ENCODE results near the gene TEX2.
"Not testable (repeated sequence)": the region's sequence is repeated elsewhere in the genome, so short reads cannot be mapped to it uniquely, and the experiment has no call there.

The TEX2 gene

GRCh38 chr17:64193561-64193960, 69.5 kb downstream of the TEX2 start:
- Histone ChIP-seq H3K4me3 (ENCODE audit: extremely low read depth, insufficient read depth, low read length, poor library complexity, severe bottlenecking) (no peak overlapping the region), H3K27ac (ENCODE audit: low read depth, low read length, severe bottlenecking) (no peak overlapping the region), H3K9me3 (ENCODE audit: control insufficient read depth, low read length) (no peaks in the 10 kb centered on the region), H3K36me3 (ENCODE audit: control insufficient read depth, insufficient read depth, low read length) (peaks cover 10% of the 10 kb centered on the region), H3K4me1 (ENCODE audit: control insufficient read depth, insufficient read depth, low read length, poor library complexity, severe bottlenecking) (peaks cover 2% of the 10 kb centered on the region)
- 90% methylated on average over 6 to 9 of the region's 9 CpGs for WGBS, 2 experiments (ENCODE audit: insufficient coverage in 2 of 2)

- no peak overlapping the region for H3K27ac ChIP-seq (ENCODE audit: low read depth, low read length, severe bottlenecking)
- no peaks in the 10 kb centered on the region for H3K9me3 ChIP-seq (ENCODE audit: control insufficient read depth, low read length)
- WGBS, 2 experiments (ENCODE audit: insufficient coverage in 2 of 2), result 74 to 75% methylated on average over 2 of the region's 3 CpGs
- peaks cover 2% of the 10 kb centered on the region for H3K4me1 ChIP-seq (ENCODE audit: control insufficient read depth, insufficient read depth, low read length, poor library complexity, severe bottlenecking)
- peaks cover 15% of the 10 kb centered on the region for H3K36me3 ChIP-seq (ENCODE audit: control insufficient read depth, insufficient read depth, low read length)
- no peak overlapping the region for H3K4me3 ChIP-seq (ENCODE audit: extremely low read depth, insufficient read depth, low read length, poor library complexity, severe bottlenecking)
These were observed 70.5 kb downstream of the TEX2 start for GRCh38 chr17:64192589-64192988.

- H3K9me3 ChIP-seq (ENCODE audit: control insufficient read depth, low read length), result no peaks in the 10 kb centered on the region
- H3K36me3 ChIP-seq (ENCODE audit: control insufficient read depth, insufficient read depth, low read length), result peaks cover 20% of the 10 kb centered on the region
- no peaks in the 10 kb centered on the region for H3K4me1 ChIP-seq (ENCODE audit: control insufficient read depth, insufficient read depth, low read length, poor library complexity, severe bottlenecking)
- no peak overlapping the region for H3K4me3 ChIP-seq (ENCODE audit: extremely low read depth, insufficient read depth, low read length, poor library complexity, severe bottlenecking)
- no peak overlapping the region for H3K27ac ChIP-seq (ENCODE audit: low read depth, low read length, severe bottlenecking)
- WGBS, 2 experiments (ENCODE audit: insufficient coverage in 2 of 2), result 85 to 88% methylated on average over 5 of the region's 6 CpGs
These were observed 72.6 kb downstream of the TEX2 start for GRCh38 chr17:64190472-64190871.

- H3K4me3 ChIP-seq (ENCODE audit: extremely low read depth, insufficient read depth, low read length, poor library complexity, severe bottlenecking), result no peak overlapping the region
- H3K9me3 ChIP-seq (ENCODE audit: control insufficient read depth, low read length), result no peaks in the 10 kb centered on the region
- H3K36me3 ChIP-seq (ENCODE audit: control insufficient read depth, insufficient read depth, low read length), result peaks cover 17% of the 10 kb centered on the region
- H3K4me1 ChIP-seq (ENCODE audit: control insufficient read depth, insufficient read depth, low read length, poor library complexity, severe bottlenecking), result no peaks in the 10 kb centered on the region
- H3K27ac ChIP-seq (ENCODE audit: low read depth, low read length, severe bottlenecking), result no peak overlapping the region
- WGBS, 2 experiments (ENCODE audit: insufficient coverage in 2 of 2), result 96 to 98% methylated on average over 14 of the region's 15 CpGs
These were observed 75.0 kb downstream of the TEX2 start for GRCh38 chr17:64188088-64188487.

GRCh38 chr17:64187093-64187895, 75.8 kb downstream of the TEX2 start:
- Histone ChIP-seq H3K9me3 (ENCODE audit: control insufficient read depth, low read length) (no peaks in the 10 kb centered on the region), H3K27ac (ENCODE audit: low read depth, low read length, severe bottlenecking) (no peak overlapping the region), H3K4me1 (ENCODE audit: control insufficient read depth, insufficient read depth, low read length, poor library complexity, severe bottlenecking) (no peaks in the 10 kb centered on the region), H3K36me3 (ENCODE audit: control insufficient read depth, insufficient read depth, low read length) (peaks cover 12% of the 10 kb centered on the region), H3K4me3 (ENCODE audit: extremely low read depth, insufficient read depth, low read length, poor library complexity, severe bottlenecking) (no peak overlapping the region)
- 88 to 93% methylated on average over 9 to 10 of the region's 11 CpGs for WGBS, 2 experiments (ENCODE audit: insufficient coverage in 2 of 2)

DNA sequence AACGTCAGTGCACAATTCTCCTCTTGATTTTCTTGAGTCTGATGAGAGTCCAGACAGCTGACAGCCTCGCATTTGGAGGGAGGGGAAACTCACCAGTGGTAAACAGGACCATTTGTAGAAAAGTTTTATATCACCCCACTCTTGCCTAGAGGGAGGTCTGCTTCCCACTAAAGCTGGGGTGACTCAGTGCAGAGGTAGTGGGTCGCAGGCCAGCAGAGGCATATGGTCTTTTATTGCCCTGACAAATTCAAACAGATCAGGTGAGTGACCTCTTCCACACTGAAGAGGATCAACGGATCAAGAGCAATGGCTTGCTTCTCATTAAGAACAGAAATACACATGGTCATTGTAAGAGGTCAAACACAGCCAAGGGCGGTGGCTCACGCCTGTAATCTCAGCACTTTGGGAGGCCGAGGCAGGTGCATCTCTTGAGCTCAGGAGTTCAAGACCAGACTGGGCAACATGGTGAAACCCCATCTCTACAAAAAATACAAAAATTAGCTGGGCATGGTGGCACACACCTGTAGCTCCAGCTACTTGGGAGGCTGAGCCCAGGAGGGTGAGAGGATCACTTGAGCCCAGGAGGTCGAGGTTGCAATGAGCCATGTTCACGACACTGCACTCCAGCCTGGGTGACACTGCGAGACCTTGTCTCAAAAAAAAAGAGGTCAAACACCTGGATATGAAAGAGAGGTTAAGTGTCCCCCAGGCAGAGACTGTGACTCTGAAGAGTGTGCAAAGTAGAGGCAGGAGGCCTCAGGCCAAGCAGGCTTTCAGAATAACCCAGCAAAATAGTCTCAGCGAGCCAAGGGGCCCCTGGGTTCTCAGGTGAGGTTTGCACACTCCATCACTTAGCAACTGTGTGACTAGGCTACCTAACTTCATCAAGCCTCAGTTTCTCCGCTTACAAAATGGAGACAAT, 76.6 kb downstream of the TEX2 start:
- Histone ChIP-seq H3K4me1 (ENCODE audit: control insufficient read depth, insufficient read depth, low read length, poor library complexity, severe bottlenecking) (no peaks in the 10 kb centered on the region), H3K4me3 (ENCODE audit: extremely low read depth, insufficient read depth, low read length, poor library complexity, severe bottlenecking) (no peak overlapping the region), H3K27ac (ENCODE audit: low read depth, low read length, severe bottlenecking) (no peak overlapping the region), H3K9me3 (ENCODE audit: control insufficient read depth, low read length) (no peaks in the 10 kb centered on the region), H3K36me3 (ENCODE audit: control insufficient read depth, insufficient read depth, low read length) (peaks cover 10% of the 10 kb centered on the region)
- WGBS, 2 experiments (ENCODE audit: insufficient coverage in 2 of 2), result 88 to 91% methylated on average over 9 to 10 of the region's 12 CpGs

GRCh38 chr17:64185557-64185956, 77.5 kb downstream of the TEX2 start:
- WGBS, 2 experiments (ENCODE audit: insufficient coverage in 2 of 2), result 84 to 88% methylated on average over 6 to 8 of the region's 9 CpGs
- not testable (repeated sequence) for H3K27ac ChIP-seq (ENCODE audit: low read depth, low read length, severe bottlenecking); H3K36me3 ChIP-seq (ENCODE audit: control insufficient read depth, insufficient read depth, low read length); H3K9me3 ChIP-seq (ENCODE audit: control insufficient read depth, low read length); H3K4me1 ChIP-seq (ENCODE audit: control insufficient read depth, insufficient read depth, low read length, poor library complexity, severe bottlenecking); H3K4me3 ChIP-seq (ENCODE audit: extremely low read depth, insufficient read depth, low read length, poor library complexity, severe bottlenecking)

DNA sequence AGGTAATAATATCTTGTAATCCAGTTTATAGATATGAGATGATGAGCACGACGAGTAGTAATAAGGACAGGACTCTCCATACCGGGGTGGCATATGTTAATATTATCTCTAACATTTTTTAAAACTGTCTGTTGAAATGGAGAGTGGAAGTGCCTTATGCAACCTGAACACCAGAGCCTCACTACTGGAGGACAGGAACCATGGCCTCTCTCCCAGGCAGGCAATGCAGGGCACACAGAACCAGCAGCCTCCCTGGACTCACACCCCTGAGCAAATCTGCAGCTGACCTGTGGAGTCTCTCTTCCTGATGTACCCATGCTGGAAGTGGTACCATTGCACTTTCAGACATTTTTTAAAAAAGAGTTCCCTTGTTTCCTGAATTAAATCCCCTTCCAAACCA, 78.0 kb downstream of the TEX2 start:
- no CpG with 5 or more reads among the region's 3 CpGs for WGBS, 2 experiments (ENCODE audit: insufficient coverage in 2 of 2)
- Histone ChIP-seq H3K27ac (ENCODE audit: low read depth, low read length, severe bottlenecking) (no peak overlapping the region), H3K4me1 (ENCODE audit: control insufficient read depth, insufficient read depth, low read length, poor library complexity, severe bottlenecking) (no peaks in the 10 kb centered on the region), H3K4me3 (ENCODE audit: extremely low read depth, insufficient read depth, low read length, poor library complexity, severe bottlenecking) (no peak overlapping the region), H3K9me3 (ENCODE audit: control insufficient read depth, low read length) (no peaks in the 10 kb centered on the region), H3K36me3 (ENCODE audit: control insufficient read depth, insufficient read depth, low read length) (peaks cover 10% of the 10 kb centered on the region)

DNA sequence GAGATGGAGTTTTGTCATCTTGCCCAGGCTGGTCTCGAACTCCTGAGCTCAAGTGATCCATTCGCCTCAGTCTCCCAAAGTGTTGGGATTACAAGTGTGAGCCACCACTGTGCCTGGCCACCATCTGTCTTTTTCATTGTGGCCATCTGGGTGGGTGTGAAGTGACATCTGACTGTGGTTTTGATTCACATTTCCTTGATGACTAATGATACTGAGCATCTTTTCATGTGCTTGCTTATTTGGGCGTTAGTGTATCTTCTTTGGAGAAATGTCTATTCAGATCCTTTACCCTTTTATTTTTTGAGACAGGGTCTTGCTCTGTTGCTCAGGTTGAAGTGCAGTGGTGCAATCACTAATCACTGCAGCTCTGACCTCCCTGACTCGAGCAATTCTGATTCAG, 79.2 kb downstream of the TEX2 start:
- Histone ChIP-seq H3K36me3 (ENCODE audit: control insufficient read depth, insufficient read depth, low read length) (peaks cover 13% of the 10 kb centered on the region), H3K4me3 (ENCODE audit: extremely low read depth, insufficient read depth, low read length, poor library complexity, severe bottlenecking) (no peak overlapping the region), H3K27ac (ENCODE audit: low read depth, low read length, severe bottlenecking) (no peak overlapping the region), H3K4me1 (ENCODE audit: control insufficient read depth, insufficient read depth, low read length, poor library complexity, severe bottlenecking) (no peaks in the 10 kb centered on the region), H3K9me3 (ENCODE audit: control insufficient read depth, low read length) (no peaks in the 10 kb centered on the region)
- 94 to 100% methylated on average over 3 to 4 of the region's 4 CpGs for WGBS, 2 experiments (ENCODE audit: insufficient coverage in 2 of 2)

DNA sequence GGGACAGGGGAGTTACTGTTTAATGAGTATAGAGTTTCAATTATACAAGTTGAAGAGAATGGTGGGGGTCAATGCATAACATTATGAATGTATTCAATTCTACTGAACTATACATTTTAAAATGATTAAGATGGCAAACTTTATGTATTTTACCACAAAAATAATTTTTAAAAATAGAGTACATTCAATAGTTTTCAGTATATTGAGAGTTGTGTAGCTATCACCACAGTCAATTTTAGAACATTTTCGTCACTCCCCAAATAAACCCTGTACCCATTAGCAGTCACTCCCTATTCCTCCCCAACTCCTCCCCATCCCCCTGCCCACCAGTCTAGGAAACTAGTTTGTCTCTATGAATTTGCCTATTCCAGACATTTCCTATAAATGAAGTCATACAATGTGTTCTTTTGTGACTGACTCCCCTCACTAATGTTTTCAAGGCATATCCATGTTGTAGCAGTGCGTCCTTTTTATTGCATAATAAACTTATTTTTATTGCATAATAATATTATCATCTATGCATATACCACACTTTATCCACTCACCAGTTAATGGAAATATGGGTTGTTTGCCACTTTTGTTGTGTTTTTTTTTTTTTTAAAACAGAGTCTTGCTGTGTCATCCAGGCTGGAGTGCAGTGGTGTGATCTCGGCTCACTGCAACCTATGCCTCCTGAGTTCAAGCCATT, 80.6 kb downstream of the TEX2 start:
- no peaks in the 10 kb centered on the region for H3K4me1 ChIP-seq (ENCODE audit: control insufficient read depth, insufficient read depth, low read length, poor library complexity, severe bottlenecking)

More for the DNA sequence above, 80.6 kb downstream of the TEX2 start:
- Histone ChIP-seq H3K4me3 (ENCODE audit: extremely low read depth, insufficient read depth, low read length, poor library complexity, severe bottlenecking) (no peak overlapping the region), H3K36me3 (ENCODE audit: control insufficient read depth, insufficient read depth, low read length) (peaks cover 8% of the 10 kb centered on the region), H3K9me3 (ENCODE audit: control insufficient read depth, low read length) (no peaks in the 10 kb centered on the region), H3K27ac (ENCODE audit: low read depth, low read length, severe bottlenecking) (no peak overlapping the region)
- WGBS, 2 experiments (ENCODE audit: insufficient coverage in 2 of 2), result 93 to 100% methylated on average over 1 to 2 of the region's 3 CpGs

Data from mesodermal cell (in vitro differentiated cells).